WERI-Rb-1 (cell line): Measurements from ENCODE around the gene RALGPS1.

ENCODE experiments used
- DNase-seq: peaks from one replicate; pipeline ENCODE4 v3.0.0-alpha.2; 2020
- H3K27ac ChIP-seq: fragments of 250-450 bp; sonication (Bioruptor Pico); 2 replicates; pipeline ENCODE4 v1.5.1; 2020; ENCODE audit warnings: mild to moderate bottlenecking, moderate library complexity
- H3K27me3 ChIP-seq: fragments of 250-450 bp; sonication (Bioruptor Pico); 2 replicates; pipeline ENCODE4 v1.5.1; 2021; ENCODE audit warnings: mild to moderate bottlenecking, low read depth, moderate library complexity; ENCODE audit not compliant: insufficient read depth, severe bottlenecking
- H3K36me3 ChIP-seq: fragments of 250-450 bp; sonication (Bioruptor Pico); 2 replicates; pipeline ENCODE4 v1.5.1; 2020; ENCODE audit warnings: mild to moderate bottlenecking, moderate library complexity
- H3K4me3 ChIP-seq: 2 replicates; pipeline ENCODE4 v1.5.1; 2011; ENCODE audit warnings: low read depth, mild to moderate bottlenecking, control low read depth, low read length
- H3K9me3 ChIP-seq: fragments of 250-450 bp; sonication (Bioruptor Pico); 2 replicates; pipeline ENCODE4 v1.5.1; 2021; ENCODE audit warnings: mild to moderate bottlenecking, moderate library complexity; ENCODE audit not compliant: severe bottlenecking
- CTCF ChIP-seq: IDR thresholded peaks from 2 replicates; pipeline ENCODE4 v1.5.1; 2011; ENCODE audit warnings: low read depth, mild to moderate bottlenecking, control low read depth, inconsistent platforms, low read length

Gene RALGPS1

DNA sequence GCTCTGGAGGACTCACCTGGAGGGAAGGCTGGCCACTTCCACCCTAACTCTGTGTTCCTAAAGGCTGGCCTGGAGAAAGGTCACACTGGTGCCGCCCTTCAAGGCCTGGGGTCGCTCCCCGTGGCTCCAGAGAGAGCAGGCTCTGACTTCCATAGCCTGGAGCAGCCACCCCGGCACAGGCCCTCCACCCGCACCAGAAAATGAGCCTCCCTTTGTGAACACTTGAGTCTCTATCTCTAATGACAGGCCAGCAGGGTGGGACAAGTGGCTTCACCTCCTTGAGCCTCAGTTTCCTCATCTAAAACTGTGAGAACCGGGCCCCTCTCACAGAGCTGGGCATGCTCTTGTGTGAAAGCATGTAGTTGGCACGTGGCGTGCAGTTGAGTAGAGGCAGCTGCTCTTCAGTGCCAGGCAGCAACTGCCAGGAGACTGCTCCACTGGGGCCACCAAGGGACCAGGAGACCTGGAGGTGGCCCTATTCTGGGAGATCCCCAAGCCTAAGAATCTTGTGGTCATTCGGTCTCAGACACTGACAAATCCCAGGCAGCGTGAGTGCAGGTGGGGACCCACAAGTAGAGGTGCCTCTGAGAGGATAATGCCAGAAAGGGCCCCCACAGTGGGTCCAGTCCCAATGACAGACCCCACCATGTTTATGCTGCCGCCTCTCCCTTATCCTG is 293.3 kb downstream of the RALGPS1 start:
- no peaks in the 10 kb centered on the region for H3K9me3 ChIP-seq
- H3K4me3 ChIP-seq: no peak overlapping the region
- TF ChIP-seq CTCF: no peak
- H3K27ac ChIP-seq: no peak overlapping the region
- H3K36me3 ChIP-seq: no peaks in the 10 kb centered on the region
- H3K27me3 ChIP-seq: no peaks in the 10 kb centered on the region
- DNase-seq: no peak

GRCh38 chr9:127208416-127208815 is 293.8 kb downstream of the RALGPS1 start:
- TF ChIP-seq CTCF: no peak
- Histone ChIP-seq H3K36me3 (no peaks in the 10 kb centered on the region), H3K27me3 (no peaks in the 10 kb centered on the region), H3K27ac (no peak overlapping the region), H3K9me3 (no peaks in the 10 kb centered on the region), H3K4me3 (no peak overlapping the region)
- no peak for DNase-seq

DNA sequence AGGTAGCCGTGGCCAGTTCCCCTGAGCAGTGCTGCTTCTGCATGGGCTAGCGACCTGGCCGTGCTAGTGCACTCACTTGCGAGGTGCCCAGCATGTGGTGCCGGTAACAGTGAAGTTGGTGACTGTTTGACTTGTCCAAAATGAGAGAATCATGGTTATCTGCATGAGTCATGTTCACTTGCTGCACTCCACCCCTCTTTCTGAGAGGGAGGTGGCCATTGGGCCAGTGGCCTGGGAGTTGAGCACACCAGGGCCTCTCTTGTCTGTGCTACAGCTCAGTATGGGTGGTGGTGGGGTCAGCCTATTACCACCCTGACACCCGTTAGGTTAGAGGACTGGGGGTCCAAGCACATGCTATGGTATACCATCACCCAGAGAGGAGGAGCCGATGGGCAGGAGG is 294.6 kb downstream of the RALGPS1 start:
- H3K4me3 ChIP-seq: no peak overlapping the region
- H3K27ac ChIP-seq: no peak overlapping the region
- TF ChIP-seq CTCF: no peak
- H3K36me3 ChIP-seq: no peaks in the 10 kb centered on the region
- H3K9me3 ChIP-seq: no peaks in the 10 kb centered on the region
- H3K27me3 ChIP-seq: no peaks in the 10 kb centered on the region
- no peak for DNase-seq

DNA sequence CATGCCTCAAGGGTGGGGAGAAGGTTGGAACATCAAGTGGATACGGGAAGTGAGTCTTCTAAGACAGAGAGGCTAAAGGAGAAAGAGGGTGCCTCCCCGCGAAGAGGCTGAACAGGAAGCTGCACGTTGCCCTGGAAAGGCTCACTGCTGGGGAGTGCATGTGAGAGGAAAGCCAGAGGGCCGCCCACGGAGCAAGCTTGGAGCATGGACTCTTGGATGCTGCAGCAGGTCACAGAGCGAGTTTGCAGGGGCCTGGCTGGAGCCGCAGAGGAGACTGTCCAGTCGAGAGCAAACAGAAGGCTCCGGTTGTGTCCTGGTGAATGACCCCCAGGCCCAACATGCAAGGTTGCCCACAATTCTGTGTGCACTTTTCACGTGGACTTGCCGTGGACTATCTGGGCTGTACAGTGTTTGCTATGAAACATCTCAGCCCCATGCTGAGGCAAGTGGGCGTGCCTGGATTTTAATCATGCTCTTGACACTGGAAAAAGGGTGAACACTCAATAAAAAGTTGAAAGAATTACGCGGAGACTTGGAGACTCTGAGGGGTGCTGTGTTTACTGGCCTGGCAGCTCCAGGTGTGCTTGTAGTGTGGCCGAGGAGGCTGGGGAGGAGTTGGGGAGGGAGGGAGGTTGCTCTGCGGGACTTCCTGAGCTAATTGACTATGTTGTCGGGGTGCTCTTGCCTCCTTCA is 295.5 kb downstream of the RALGPS1 start:
- DNase-seq: no peak
- Histone ChIP-seq H3K27me3 (no peaks in the 10 kb centered on the region), H3K9me3 (no peaks in the 10 kb centered on the region), H3K36me3 (no peaks in the 10 kb centered on the region; the same call in 1 of the 2 replicates), H3K4me3 (no peak overlapping the region), H3K27ac (no peak overlapping the region)
- no peak for TF ChIP-seq CTCF

DNA sequence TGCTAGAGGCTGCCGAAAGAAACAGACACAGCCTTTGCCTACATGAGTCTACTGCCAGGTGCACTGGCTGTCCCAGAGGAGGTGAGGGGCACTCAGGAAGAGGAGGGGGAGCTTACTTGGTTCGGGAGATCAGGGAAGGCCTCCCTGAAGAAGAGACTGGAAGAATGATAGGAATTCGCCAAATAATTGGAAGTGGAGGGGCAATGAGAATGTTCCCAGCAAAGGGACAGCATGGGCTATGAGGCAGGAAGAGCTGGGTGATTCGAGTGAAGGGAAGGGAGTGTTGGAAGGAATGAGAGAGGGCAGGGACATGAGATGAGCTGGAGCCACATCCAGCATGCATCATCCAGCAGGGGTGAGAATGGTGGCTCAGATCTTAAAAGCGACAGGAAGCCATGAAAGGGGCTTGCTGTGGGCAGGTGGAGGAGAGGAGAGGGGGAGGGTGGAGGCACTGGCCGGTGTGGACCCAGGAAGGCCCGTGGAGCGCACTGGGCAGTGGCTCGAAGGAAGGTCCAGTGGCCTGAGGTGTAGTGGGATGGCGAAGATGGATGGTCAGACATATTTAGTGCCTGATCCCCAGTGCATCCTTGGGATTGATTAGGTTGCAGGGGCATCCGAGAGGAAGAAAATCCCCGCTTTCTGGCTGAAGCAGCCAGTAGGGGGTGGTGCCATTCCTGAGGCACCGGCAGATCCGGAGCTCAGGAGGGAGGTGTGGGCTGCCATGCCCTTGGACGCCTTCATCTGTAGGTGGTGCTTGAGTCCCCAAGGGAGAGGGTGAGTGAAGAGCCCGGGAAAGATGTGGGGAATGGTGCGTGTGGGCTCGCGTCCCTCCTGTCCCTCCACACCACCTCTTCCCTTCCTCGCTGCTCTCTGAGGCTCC is 296.5 kb downstream of the RALGPS1 start:
- H3K9me3 ChIP-seq: no peaks in the 10 kb centered on the region
- TF ChIP-seq CTCF: peak; percentile 74
- H3K4me3 ChIP-seq: no peak overlapping the region
- no peaks in the 10 kb centered on the region; the same call in 1 of the 2 replicates for H3K36me3 ChIP-seq
- no peak overlapping the region for H3K27ac ChIP-seq
- peak; percentile 69 for DNase-seq
- H3K27me3 ChIP-seq: no peaks in the 10 kb centered on the region
